Mucosa of descending colon (tissue), 3 donors: ENCODE measurements around the gene POU2AF1. TPM values are rescaled to one million over a fixed set of nuclear protein-coding genes. Genes with fewer than 3 reads are reported as not detected.

ENCODE experiments used
- ATAC-seq: fragments of 200-7000 bp; cut with Tn5 transposase; one replicate; pipeline ENCODE4 v1.9.1; 2020; ENCODE audit warnings: mild to moderate bottlenecking, moderate library complexity
- DNase-seq, 3 donors: peaks; one replicate each; pipeline ENCODE4 v3.0.0-alpha.2; 2020
- H3K36me3 ChIP-seq: fragments of 200-600 bp; one replicate; pipeline ENCODE4 v1.8.0; 2021; ENCODE audit warnings: low read depth, mild to moderate bottlenecking
- H3K4me1 ChIP-seq: fragments of 200-600 bp; one replicate; pipeline ENCODE4 v1.8.0; 2021; ENCODE audit warnings: low read depth, mild to moderate bottlenecking
- H3K4me3 ChIP-seq: fragments of 200-600 bp; one replicate; pipeline ENCODE4 v1.8.0; 2021; ENCODE audit warnings: mild to moderate bottlenecking
- H3K9me3 ChIP-seq: fragments of 200-600 bp; one replicate; pipeline ENCODE4 v1.8.0; 2021; ENCODE audit warnings: mild to moderate bottlenecking
- intact Hi-C, 2 donors: fragments of 100-400 bp; cut with DNase I in 1 of 2; cut with micrococcal nuclease in 1 of 2; formaldehyde crosslinking; loops; one replicate each; pipeline versions ENCODE4 v1.11.0 to v1.11.1; 2022; cut with DNase I, micrococcal nuclease
- total RNA-seq, 3 donors: library from RNA; stranded (reverse); fragmentation: NEBNext Ultra II Directional in 2 of 3; extraction: Animal tissue kit (Norgen Biotek cat#: 25700) in 2 of 3; gene quantifications; one replicate each; pipeline versions ENCODE4 v1.2.1 to v1.2.4, GENCODE V29; 2021 to 2023
- TF ChIP-seq, protein P1 (sequence below): fragments of 200-600 bp; IDR thresholded peaks from one replicate; pipeline ENCODE4 v1.8.0; 2022; ENCODE audit warnings: antibody characterized with exemption, mild to moderate bottlenecking
- donor health status: DM: no; HTN: no; CAD: no; lungs with moderate emphysema.
- donor health status: DM: no; HTN: no; CAD: no.
- donor health status: DM: no; HTN: yes; CAD: no.

POU2AF1 gene
- total RNA-seq, 3 donors from 2014 or later, result 2.8 to 9.3 (median 5.4) TPM

DNA sequence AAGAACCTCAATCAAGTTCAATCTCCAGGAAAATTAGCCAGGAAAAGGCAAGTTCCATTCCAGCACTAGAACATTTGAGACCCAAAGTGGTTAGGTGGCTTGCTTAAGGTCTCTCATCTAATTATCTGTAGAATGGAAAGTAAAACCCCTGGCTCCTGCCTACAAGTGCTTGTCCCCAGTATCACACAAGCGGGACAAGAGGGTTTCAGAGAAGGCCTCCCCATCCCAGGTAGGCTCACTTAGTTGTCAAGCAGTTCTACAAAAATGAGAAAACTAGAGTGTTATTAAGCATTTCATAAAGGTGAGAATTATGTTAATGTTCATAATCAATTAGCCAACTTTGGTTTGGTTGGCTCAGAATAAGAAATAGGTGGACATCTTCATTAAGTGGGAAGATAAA lies 5.5 kb downstream of the POU2AF1 start:
- H3K4me1 ChIP-seq, result no peaks in the 10 kb centered on the region
- TF ChIP-seq, protein P1, sequence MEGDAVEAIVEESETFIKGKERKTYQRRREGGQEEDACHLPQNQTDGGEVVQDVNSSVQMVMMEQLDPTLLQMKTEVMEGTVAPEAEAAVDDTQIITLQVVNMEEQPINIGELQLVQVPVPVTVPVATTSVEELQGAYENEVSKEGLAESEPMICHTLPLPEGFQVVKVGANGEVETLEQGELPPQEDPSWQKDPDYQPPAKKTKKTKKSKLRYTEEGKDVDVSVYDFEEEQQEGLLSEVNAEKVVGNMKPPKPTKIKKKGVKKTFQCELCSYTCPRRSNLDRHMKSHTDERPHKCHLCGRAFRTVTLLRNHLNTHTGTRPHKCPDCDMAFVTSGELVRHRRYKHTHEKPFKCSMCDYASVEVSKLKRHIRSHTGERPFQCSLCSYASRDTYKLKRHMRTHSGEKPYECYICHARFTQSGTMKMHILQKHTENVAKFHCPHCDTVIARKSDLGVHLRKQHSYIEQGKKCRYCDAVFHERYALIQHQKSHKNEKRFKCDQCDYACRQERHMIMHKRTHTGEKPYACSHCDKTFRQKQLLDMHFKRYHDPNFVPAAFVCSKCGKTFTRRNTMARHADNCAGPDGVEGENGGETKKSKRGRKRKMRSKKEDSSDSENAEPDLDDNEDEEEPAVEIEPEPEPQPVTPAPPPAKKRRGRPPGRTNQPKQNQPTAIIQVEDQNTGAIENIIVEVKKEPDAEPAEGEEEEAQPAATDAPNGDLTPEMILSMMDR, result no peak
- H3K9me3 ChIP-seq, result no peaks in the 10 kb centered on the region
- DNase-seq, result no peak
- H3K36me3 ChIP-seq, result no peaks in the 10 kb centered on the region
- intact Hi-C loops, result no loop called here
- H3K4me3 ChIP-seq, result no peak overlapping the region
- no peak for ATAC-seq

DNA sequence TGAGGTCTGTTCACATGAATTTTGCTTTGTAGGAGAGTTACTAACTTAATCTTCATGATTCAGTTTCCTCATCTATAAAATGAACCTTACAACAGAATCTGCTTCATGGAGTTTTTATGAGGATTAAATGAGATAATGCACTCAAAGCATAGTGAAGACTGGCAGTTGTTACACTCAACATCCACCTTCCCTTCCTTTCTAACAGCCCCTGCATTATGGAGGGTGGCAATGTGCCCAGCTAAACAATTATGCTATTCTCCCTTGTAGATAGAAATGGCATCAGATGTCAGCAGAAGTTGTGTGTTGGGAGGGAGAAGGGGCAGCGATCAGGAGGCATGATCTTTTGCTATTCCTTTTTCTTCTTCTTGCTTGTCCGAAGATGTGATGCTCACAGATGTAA lies 6.5 kb downstream of the POU2AF1 start:
- DNase-seq (peak in 1 of 3 donors; percentile 57), ATAC-seq (peak; percentile 53)
- no peaks in the 10 kb centered on the region for H3K36me3 ChIP-seq
- intact Hi-C loops, result no loop called here
- TF ChIP-seq, protein P1, result no peak
- no peak overlapping the region for H3K4me3 ChIP-seq
- H3K9me3 ChIP-seq, result no peaks in the 10 kb centered on the region
- no peaks in the 10 kb centered on the region for H3K4me1 ChIP-seq

DNA sequence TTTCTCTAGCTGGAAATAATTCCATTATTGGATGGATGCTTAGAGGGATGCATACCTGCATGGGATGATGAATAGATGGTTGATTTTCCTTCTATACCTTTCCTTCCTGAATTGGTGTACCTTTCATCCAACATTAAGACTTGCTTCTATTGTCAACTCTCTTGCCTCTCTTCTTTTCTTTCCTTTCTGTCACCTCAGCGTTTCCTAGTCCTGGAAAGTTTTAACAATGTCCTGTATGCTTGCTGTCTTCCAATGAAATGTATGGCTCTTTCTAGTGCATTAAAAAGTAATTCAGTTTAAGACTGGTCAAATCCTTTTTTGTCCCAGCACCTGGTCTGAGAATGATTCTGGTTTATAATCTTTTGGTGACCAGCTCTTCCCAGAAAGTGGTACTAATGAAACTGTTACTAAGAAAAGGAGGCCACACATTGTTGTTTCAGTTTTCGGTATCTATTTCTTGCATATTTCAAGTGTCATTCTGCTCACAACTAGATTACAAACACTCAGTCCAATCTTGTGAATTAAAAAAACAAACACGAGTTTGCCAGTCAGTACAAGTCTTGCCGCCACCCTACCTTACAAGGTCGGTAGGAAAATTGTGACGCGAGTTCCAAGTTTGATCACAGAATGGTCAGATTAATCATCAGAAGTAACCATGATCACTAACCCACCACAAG lies 8.0 kb downstream of the POU2AF1 start:
- DNase-seq (no peak), ATAC-seq (no peak)
- Histone ChIP-seq H3K4me1 (no peaks in the 10 kb centered on the region), H3K9me3 (no peaks in the 10 kb centered on the region), H3K36me3 (no peaks in the 10 kb centered on the region), H3K4me3 (no peak overlapping the region)
- intact Hi-C loops, result no loop called here
- TF ChIP-seq, protein P1, result no peak

DNA sequence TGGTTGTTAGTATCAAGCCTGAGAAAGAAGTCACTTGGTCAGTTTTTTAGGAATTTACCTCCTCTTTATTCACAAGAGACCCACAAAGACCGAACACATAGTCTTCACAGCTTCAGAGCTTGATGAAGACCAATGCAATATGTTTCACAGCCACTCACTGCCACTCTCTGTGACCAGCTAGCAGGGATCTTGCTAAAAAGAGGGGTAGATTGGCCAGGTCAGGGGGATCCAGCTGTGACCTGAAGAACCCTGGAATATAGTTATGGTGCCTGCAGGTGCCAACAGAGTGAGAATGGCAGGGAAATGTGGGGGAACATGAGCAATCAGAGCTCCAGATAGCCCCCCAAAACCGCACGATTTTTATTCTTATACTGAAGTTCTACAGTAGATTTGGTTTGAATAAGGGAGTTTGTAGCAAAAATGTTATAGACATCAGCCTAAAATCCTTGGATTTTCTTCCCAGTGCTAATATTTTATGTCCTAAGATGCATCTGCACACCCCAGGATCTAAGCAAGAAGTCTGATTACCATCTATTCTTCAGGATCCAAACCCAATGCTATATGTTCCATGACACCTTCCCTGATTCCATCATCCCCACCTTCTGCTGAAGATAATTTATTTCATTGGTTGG lies 8.7 kb downstream of the POU2AF1 start:
- TF ChIP-seq, protein P1, result no peak
- Histone ChIP-seq H3K36me3 (no peaks in the 10 kb centered on the region), H3K4me3 (no peak overlapping the region), H3K9me3 (no peaks in the 10 kb centered on the region), H3K4me1 (no peaks in the 10 kb centered on the region)
- intact Hi-C loops, result no loop called here
- DNase-seq (no peak), ATAC-seq (no peak)

DNA sequence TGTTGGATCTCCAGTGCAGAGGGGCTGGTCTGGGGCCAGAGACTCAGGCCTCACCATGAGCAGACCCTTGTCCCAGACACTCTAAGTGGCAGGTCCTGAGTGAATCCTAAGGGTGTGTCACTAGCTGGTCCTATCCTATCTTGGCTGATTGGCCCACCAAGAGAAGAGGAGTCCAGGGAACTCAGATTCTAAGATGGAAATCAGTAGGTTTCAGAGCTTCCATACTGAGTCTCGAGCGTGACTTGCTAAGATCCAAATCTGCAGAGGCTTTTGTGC lies 10.9 kb downstream of the POU2AF1 start:
- TF ChIP-seq, protein P1, result no peak
- no peaks in the 10 kb centered on the region for H3K36me3 ChIP-seq
- no peaks in the 10 kb centered on the region for H3K4me1 ChIP-seq
- DNase-seq (no peak), ATAC-seq (no peak)
- no peaks in the 10 kb centered on the region for H3K9me3 ChIP-seq
- intact Hi-C loops, result no loop called here
- H3K4me3 ChIP-seq, result no peak overlapping the region
